ENCODE results near the gene SLCO4A1. TPM values are rescaled to one million over a fixed set of nuclear protein-coding genes. Genes with fewer than 3 reads are reported as not detected.
A peak's percentile ranks its signal among the peaks of the same experiment; 100 is the strongest.

The SLCO4A1 gene
- total and polyA plus RNA-seq, 12 donors: 0.39 to 27.0 (median 4.9) TPM

GRCh38 chr20:62653951-62654685 lies 11.8 kb downstream of the SLCO4A1 start:
- TF ChIP-seq CTCF (IDR thresholded peaks at IDR 0.05) (no peak), POLR2A (IDR thresholded peaks at IDR 0.05) (no peak)
- intact Hi-C loops (cut with DNase I): no loop called here
- 91 to 96% (median 93%) methylated on average over 8 to 24 of the region's 24 CpGs for WGBS, 4 donors
- no peak for DNase-seq
- Histone ChIP-seq H3K4me3 (no peak overlapping the region), H3K27ac (peak overlapping the region in 1 of 5 donors; percentile 98), H3K4me1 (replicated peaks in 1 of 2) (peaks cover 18 to 23% of the 10 kb centered on the region in 2 donors), H3K27me3 (no peaks in the 10 kb centered on the region), H3K9me3 (replicated peaks in 1 of 3) (no peaks in the 10 kb centered on the region), H3K36me3 (replicated peaks in 1 of 2) (no peaks in the 10 kb centered on the region)

GRCh38 chr20:62655282-62656196 lies 13.2 kb downstream of the SLCO4A1 start:
- Histone ChIP-seq H3K27ac (peak overlapping the region in 1 of 5 donors; percentile 76), H3K9me3 (replicated peaks in 1 of 3) (no peaks in the 10 kb centered on the region), H3K27me3 (no peaks in the 10 kb centered on the region), H3K36me3 (replicated peaks in 1 of 2) (no peaks in the 10 kb centered on the region), H3K4me1 (replicated peaks in 1 of 2) (peaks cover 18 to 23% of the 10 kb centered on the region in 2 donors), H3K4me3 (no peak overlapping the region)
- TF ChIP-seq CTCF (IDR thresholded peaks at IDR 0.05) (no peak), POLR2A (IDR thresholded peaks at IDR 0.05) (no peak)
- intact Hi-C loops (cut with DNase I): no loop called here
- 70 to 87% (median 86%) methylated on average over 22 to 37 of the region's 38 CpGs for WGBS, 4 donors
- no peak for DNase-seq

- intact Hi-C loops (cut with DNase I): no loop called here
- no peak for TF ChIP-seq POLR2A (IDR thresholded peaks at IDR 0.05)
- no peak for TF ChIP-seq CTCF (IDR thresholded peaks at IDR 0.05)
- no peak for DNase-seq
- H3K9me3 ChIP-seq (replicated peaks in 1 of 3): no peaks in the 10 kb centered on the region
- H3K4me1 ChIP-seq (replicated peaks in 1 of 2): peaks cover 17 to 19% of the 10 kb centered on the region in 2 donors
- no peaks in the 10 kb centered on the region for H3K27me3 ChIP-seq
- no peaks in the 10 kb centered on the region for H3K36me3 ChIP-seq (replicated peaks in 1 of 2)
- no peak overlapping the region for H3K4me3 ChIP-seq
- H3K27ac ChIP-seq: peak overlapping the region in 1 of 5 donors; percentile 76
- 86 to 93% (median 91%) methylated on average over 11 to 39 of the region's 39 CpGs for WGBS, 4 donors
Observed at GRCh38 chr20:62656197-62656918, 14.1 kb downstream of the SLCO4A1 start.

All from adrenal gland (tissue), 12 donors.